NCI-H1436 treated with DMSO at 0.1 percent for 48 hours (cell line): ENCODE results near the gene KLHL15.

Experiments used
- DNase-seq: peaks from one replicate; lab custom pipeline; 2025; lab: John Stamatoyannopoulos, UW

KLHL15 gene

DNA sequence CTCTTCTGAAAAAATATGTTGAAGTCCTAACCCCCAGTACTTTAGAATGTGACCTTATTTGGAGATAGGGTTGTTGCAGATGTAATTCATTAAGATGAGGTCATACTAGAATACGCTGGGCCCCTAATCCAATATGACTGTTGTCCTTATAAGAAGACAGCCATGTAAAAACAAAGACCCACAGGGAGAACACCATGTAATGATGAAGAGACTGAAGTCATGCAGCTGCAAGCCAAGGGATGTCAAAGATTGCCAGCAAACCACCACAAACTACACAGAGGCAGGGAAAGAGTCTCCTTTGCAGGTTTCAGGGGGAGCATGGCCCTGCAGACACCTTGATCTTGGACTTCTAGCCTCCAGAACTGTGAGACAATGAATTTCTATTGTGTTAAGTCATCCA lies 81.8 kb downstream of the KLHL15 start:
- no peak for DNase-seq

DNA sequence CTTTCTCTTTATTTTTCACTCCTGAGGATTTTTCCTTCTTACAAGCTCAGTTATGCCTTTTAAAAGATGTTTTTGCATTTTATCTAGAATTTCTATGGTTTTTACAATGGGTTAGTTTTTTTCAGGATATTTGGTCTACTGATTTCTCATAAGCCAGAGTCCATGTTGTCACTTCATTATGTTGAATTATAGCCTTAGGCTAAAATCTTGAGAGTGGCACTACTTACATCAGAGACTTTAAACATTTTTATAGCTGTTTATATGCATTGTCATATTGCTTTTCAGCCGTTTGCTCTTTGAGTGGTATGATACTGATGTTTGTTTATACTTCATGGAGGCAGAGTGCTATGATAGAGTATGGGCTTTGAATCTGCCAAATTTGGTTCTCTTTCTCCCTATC lies 82.8 kb downstream of the KLHL15 start:
- DNase-seq, result no peak

DNA sequence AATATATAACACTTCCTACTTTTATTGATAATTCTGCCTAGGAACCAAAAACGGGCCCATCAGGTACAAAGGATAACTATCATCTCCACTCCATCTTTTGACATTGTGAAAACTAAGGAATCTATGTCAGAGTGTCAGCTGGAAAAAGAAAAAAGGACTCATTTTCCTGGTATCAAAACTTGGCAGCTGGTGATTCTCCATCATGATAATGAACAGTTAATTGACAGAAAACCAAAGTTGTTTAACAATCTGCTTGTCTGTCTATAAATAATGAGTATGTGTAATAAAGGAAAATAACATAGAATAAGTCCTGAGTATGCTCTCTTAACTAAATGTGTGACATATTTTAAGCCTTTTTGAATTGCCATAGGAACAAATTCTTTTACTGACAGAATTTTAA lies 87.8 kb downstream of the KLHL15 start:
- no peak for DNase-seq

DNA sequence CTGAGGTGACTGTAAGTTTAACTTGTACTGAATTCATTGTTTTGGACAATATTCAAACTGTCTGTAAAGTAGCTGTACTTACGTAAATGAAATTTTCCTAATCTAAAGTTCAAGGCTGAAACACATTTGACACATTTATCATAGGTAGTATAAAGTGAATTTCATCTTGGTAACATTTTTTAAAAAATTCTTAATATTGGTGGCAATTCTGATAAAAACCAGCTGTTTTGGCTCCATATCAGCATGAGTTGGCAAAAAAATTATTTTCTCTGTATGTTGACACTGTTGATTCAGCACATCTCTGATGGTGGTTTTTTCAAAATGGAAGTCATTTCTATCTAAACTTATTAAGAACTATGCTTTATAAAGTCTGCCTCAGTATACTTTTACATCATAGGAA lies 88.3 kb downstream of the KLHL15 start:
- no peak for DNase-seq

DNA sequence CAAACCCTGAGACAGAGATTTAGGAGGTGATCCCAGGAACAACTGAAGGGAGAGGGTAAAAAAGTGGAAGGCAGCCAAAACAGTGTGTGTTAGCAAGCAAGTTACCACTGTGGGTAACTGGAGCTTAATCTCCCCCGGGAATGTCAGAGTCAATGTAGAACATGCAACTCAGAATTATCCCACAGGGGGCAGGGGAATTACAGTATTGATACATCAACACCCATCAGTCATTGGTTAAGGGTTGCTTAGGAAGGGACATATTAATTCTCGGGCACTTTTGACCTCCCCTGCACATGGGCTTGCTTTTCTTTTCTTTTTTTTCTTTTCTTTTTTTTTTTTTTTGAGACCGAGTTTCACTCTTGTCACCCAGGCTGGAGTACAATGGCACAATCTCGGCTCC lies 89.9 kb downstream of the KLHL15 start:
- no peak for DNase-seq

DNA sequence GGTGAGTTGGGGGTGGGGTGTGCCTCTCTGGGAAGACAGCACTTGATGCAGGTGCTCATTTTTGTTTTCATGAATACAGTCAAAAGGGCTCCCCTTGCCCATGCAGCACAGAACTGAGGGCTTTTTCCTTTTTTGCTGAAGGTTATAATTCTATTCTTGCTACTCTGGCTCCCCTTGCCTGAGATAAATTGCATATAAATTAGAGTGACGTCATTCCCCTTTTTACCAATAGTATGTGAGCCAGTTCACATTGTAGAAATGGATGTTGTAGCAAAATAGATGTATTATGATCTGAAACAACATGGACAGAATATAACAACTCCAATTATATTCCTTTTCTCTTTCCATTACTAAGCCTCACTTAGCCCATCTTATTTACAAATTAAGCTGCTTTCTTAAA lies 90.8 kb downstream of the KLHL15 start:
- DNase-seq, result no peak

DNA sequence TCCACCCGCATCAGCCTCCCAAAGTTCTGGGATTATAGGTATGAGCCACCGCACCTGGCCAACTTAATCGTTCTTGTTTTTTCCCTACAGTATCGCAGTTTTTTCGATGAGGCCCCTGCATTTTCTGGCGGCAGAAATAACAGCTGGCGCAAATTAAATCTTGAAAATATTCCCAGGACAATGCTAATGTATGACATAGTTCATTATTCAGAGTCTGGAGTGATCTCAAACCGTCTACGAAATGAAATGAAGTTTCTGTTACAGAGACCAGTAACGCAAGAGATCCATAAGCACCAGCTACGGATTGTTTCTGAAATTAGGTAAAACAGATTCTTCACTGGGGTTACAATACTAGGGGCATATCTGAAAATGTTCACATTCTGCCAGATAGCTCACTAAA lies 91.9 kb downstream of the KLHL15 start:
- no peak for DNase-seq
